Activated CD4-positive, alpha-beta T cell treated with anti-CD3 and anti-CD28 coated beads, Interleukin-2, Interleukin-6, amounts not matched to agents 100 ng/mL and 50 ng/mL, durations not matched to agents 16 hours and 8 hours (primary cell): ENCODE data around the gene VPS13D.
"Not testable (repeated sequence)": the region's sequence is repeated elsewhere in the genome, so short reads cannot be mapped to it uniquely, and the experiment has no call there.

Experiments used
- DNase-seq: peaks from one replicate; pipeline ENCODE4 v3.0.0-alpha.2; 2020

VPS13D gene

DNA sequence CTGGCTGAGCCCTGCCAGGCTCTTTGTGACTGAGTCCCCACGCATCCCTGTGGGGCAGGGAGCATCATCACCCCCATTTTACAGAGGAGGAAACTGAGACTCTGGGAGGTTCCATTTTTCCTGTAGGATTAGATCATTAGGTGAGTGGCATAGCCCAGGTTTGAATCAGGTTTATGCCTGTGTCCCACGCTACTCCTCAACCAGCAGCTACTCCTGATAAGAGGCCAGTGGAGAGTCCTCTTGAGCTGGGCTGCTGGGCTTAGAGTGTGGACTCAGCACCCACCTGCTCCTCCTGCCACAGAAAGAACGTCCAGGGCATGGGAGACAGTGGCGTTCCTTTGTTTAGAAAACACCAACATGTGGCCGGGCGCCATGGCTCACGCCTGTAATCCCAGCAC is 32.3 kb upstream of the VPS13D start:
- no peak for DNase-seq

DNA sequence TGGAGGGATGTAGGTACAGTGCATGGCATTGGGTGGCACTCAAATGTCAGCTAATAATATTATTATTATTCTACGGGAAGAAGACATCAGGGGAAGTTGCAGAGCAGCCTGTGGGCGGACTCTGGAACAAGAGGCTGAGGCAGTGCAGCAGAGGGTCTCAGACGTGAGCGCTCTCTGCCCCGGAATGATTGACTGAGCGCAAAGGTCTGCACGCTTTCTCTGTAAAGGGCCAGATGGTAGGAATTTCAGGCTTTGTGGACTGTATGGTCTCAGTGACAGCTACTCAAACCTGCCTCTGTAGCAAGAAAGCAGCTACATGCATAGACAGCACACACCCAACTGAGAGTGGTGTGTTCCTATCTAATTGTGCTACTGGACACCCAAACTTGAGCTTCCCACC is 29.6 kb upstream of the VPS13D start:
- no peak for DNase-seq

- DNase-seq: no peak
Measured at GRCh38 chr1:12201352-12202189, 28.3 kb upstream of the VPS13D start.

DNA sequence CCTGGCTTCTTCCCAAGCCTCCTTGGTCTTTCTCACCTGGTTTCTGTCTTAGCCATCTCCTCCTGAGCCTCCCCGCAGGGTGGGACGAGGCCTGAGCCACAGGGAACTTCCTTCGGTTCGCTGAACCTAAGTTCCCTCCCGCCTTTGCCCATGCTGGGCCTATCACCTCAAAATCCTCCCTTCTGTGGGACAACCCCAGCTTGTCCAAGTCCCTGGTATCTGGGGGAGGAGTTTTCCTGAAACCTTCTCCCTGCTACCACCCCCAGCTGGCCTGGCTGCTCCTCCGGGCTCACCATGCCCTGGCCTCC is 27.7 kb upstream of the VPS13D start:
- DNase-seq: no peak

GRCh38 chr1:12202577-12202976 is 27.3 kb upstream of the VPS13D start:
- no peak for DNase-seq

DNA sequence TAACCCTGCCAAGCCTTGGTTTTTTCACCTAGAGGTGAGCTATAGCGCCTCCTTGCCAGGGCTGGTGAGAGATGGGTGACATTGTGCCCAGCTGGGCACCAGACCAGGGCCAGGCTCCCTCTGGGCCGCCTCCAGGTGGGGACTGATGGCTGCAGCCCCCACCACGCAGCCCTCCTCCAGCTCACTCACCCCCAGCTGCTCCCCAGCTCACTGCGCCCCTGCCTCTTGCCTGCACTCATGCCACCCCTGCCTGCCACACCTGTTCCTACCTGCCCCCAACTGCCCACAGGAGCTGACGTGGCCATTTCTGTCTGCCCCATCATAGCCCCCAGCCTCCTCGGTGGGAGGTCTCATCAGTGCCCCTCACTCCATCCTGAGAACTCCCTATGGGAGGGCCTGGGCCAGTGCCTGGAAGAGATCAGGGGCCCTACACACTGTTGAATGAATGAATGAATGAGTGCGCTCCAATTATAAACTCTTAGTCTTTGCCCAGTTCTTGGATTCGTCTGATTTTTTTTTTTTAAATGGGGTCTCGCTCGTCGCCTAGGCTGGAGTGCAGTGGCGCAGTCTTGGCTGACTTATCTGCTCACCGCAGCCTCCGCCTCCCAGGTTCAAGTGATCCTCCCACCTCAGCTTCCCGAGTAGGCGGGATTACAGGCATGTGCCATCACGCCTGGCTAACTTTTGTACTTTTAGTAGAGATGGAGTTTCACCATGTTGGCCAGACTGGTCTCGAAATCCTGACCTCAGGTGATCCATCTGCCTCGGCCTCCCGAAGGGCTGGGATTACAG is 26.4 kb upstream of the VPS13D start:
- DNase-seq: no peak

DNA sequence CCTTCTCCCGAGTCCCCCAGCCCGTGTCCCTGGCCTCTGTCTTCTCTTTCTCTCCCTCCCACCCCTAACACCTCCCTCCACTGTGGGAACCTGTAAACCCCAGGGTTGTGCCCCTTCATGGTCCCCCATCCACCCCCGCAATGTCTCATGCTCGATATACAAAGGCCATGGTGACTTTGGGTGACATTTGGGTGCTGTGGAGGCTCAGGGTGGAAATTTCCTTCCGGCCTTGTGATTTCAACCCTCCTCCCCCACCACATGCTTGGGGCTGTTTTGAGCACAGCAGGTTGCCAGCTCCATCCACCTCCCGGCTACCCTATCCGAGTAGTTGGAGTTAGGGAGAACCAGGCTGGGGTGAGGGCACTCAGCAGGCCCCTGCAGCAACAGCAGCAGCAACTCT is 25.7 kb upstream of the VPS13D start:
- peak; percentile 28 for DNase-seq

GRCh38 chr1:12204754-12205658 is 24.8 kb upstream of the VPS13D start:
- DNase-seq: no peak

DNA sequence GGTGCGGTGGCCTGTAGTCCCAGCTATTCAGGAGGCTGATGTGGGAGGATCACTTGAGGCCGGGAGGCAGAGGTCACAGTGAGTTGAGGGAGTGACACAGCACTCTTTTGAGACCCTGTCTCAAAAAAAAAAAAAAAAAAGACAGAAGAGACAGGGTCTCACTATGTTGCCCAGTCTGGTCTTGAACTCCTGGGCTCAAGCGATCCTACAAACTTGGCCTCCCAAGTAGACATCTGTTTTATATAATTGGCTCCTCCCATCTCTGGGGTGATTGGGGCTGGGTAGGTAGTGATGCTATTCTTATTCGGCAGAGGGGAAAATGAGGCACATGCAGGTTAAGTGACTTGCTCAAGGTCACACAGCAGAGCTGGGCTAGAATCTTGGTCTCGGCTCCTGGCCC is 23.6 kb upstream of the VPS13D start:
- DNase-seq: no peak

- DNase-seq: no peak
Measured at GRCh38 chr1:12206792-12207424, 22.9 kb upstream of the VPS13D start.

DNA sequence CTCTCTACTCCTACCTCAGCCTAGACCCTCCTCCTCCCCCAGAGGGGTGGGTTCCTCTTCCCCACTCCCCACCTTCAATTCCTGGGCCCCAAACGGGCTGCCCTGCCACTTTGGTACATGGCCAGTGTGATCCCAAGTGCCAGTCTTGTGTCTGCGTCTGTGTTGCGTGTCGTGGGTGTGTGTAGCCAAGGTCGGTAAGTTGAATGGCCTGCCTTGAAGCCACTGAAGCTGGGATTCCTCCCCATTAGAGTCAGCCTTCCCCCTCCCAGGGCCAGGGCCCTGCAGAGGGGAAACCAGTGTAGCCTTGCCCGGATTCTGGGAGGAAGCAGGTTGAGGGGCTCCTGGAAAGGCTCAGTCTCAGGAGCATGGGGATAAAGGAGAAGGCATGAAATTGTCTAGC is 21.6 kb upstream of the VPS13D start:
- DNase-seq: no peak

- DNase-seq: peak; percentile 88
Measured at GRCh38 chr1:12208764-12209494, 20.9 kb upstream of the VPS13D start.

GRCh38 chr1:12209495-12209832 is 20.4 kb upstream of the VPS13D start:
- no peak for DNase-seq

DNA sequence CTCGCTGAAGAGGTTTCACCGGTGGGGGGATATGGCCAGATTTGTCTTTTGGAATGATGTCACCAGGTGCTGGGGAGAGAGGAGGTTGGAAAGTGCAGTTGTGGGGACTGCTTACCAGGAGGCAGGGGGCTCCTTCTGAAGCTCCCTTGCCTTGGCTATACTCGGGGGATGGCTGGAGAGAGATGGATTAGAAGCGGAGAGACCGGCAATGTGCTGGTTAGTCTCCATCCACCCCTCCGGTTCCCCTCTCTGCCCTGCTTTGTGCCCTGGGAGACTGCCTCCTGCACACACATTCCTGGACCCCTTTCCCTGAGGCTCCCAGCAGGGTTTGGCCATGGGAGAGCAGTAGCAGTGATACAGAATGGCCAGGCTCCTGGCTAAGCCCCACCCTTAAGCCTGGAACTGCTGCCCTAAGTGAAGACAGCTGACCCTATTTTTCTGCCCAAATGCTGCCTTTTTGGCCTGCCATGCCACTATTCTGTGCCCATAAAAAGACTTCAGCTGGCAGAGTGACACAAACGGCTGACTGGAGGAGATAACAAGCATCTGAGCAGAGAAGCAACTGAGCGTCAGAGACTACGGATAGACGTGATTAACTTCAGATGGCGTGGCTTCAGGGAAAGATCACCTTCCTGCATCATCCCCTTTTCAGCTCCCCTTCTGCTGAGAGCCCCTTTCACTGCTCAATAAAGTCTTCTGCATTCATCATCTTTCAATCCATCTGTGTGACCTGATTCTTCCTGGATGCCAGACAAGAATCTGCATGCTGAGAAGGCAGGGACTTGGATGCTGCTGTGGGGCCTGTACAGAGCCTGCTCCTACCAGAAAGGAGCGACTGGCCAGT is 14.5 kb upstream of the VPS13D start:
- DNase-seq: no peak

DNA sequence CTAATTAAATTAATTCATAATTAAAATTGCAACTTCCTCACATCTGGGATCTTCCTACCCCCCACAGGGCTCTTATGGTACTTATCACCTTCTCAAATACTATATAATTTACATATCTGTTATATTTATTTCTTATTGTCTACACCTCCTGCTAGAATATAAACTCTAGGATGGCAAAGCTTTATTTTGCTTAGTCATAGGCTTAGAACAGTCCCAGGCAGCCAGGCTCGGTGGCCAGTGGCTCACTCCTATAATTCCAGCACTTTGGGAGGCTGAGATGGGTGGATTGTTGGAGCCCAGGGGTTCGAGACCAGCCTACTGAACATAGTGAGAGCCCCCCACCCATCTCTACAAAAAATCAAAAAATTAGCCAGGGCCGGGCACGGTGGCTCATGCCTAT is 10.0 kb upstream of the VPS13D start:
- no peak for DNase-seq

- no peak for DNase-seq
Measured at GRCh38 chr1:12220890-12221289, 8.9 kb upstream of the VPS13D start.

GRCh38 chr1:12222700-12223099 is 7.1 kb upstream of the VPS13D start:
- not testable (repeated sequence) for DNase-seq

- DNase-seq: not testable (repeated sequence)
Measured at GRCh38 chr1:12224092-12224491, 5.7 kb upstream of the VPS13D start.

DNA sequence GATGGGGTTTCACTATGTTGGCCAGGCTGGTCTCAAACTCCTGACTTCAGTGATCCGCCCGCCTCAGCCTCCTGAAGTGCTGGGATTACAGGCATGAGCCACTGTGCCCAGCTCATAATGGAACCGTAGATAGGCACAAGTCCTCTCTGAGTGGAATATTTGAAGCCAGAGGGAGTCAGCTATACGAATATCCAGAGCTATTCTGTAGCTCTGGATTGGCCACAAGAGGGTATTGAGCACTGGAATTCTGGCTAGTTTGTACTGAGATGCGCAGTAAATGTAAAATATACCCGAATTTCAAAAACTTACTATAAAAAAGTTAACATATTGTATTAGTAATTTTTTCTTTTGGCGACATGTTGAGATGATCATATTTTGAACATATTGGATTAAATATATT is 851 bp upstream of the VPS13D start:
- no peak for DNase-seq

GRCh38 chr1:12229386-12229834 is 420 bp upstream of the VPS13D start:
- no peak for DNase-seq

- no peak for DNase-seq
Measured at GRCh38 chr1:12230549-12231275, 882 bp downstream of the VPS13D start.
